HepG2 (cell line): Measurements from ENCODE around the gene SSBP4. TPM values are rescaled to one million over a fixed set of nuclear protein-coding genes. Genes with fewer than 3 reads are reported as not detected.
A peak's percentile ranks its signal among the peaks of the same experiment; 100 is the strongest.

Experiments used
- ELK4 ChIP-seq: sonication (generic); formaldehyde crosslinking; IDR thresholded peaks from 2 replicates; pipeline ENCODE4 v1.9.0; 2021; ENCODE audit warnings: missing genetic modification reagents, borderline replicate concordance
- ESRRA ChIP-seq: sonication (generic); formaldehyde crosslinking; IDR thresholded peaks from 2 replicates; pipeline ENCODE4 v1.5.1; 2020; ENCODE audit warnings: mild to moderate bottlenecking, low read depth, missing genetic modification reagents
- FOXM1 ChIP-seq: sonication (generic); formaldehyde crosslinking; IDR thresholded peaks from 2 replicates; pipeline ENCODE4 v1.5.0; 2020; ENCODE audit warnings: missing genetic modification reagents
- JUNB ChIP-seq: sonication (generic); formaldehyde crosslinking; IDR thresholded peaks from 2 replicates; pipeline ENCODE4 v1.8.0; 2022; ENCODE audit warnings: missing genetic modification reagents, mild to moderate bottlenecking, borderline replicate concordance
- KDM1A ChIP-seq: IDR thresholded peaks from 2 replicates; pipeline ENCODE4 v1.6.1; 2016; ENCODE audit warnings: missing compliant biosample characterization
- MLLT10 ChIP-seq: sonication (generic); formaldehyde crosslinking; IDR thresholded peaks from 2 replicates; pipeline ENCODE4 v1.4.0; 2020; ENCODE audit warnings: missing genetic modification reagents
- MLXIP ChIP-seq: sonication (generic); formaldehyde crosslinking; IDR thresholded peaks from 2 replicates; pipeline ENCODE4 v1.9.0; 2021; ENCODE audit warnings: missing genetic modification reagents, borderline replicate concordance
- NCOR1 ChIP-seq: fragments of 200-600 bp; sonication (generic); IDR thresholded peaks from 2 replicates; pipeline ENCODE4 v1.7.0; 2017; ENCODE audit warnings: antibody characterized with exemption, low read length, borderline replicate concordance
- PRDM15 ChIP-seq: sonication (generic); formaldehyde crosslinking; IDR thresholded peaks from 2 replicates; pipeline ENCODE4 v1.4.0; 2020; ENCODE audit warnings: missing genetic modification reagents
- REPIN1 ChIP-seq: sonication (generic); formaldehyde crosslinking; IDR thresholded peaks from 2 replicates; pipeline ENCODE4 v1.8.0; 2022; ENCODE audit warnings: missing genetic modification reagents, low read depth, mild to moderate bottlenecking, borderline replicate concordance
- SKIL ChIP-seq: sonication (generic); formaldehyde crosslinking; IDR thresholded peaks from 2 replicates; pipeline ENCODE4 v1.8.0; 2022; ENCODE audit warnings: missing genetic modification reagents, mild to moderate bottlenecking, moderate library complexity, borderline replicate concordance
- SNAPC2 ChIP-seq: sonication (generic); formaldehyde crosslinking; IDR thresholded peaks from 2 replicates; pipeline ENCODE4 v1.8.1; 2022; ENCODE audit warnings: mild to moderate bottlenecking, missing genetic modification reagents
- XRCC5 ChIP-seq: fragments of 200-400 bp; formaldehyde crosslinking; optimal IDR thresholded peaks from 2 replicates; pipeline ENCODE3; 2017; ENCODE audit warnings: mild to moderate bottlenecking, low read length
- YEATS2 ChIP-seq: sonication (generic); formaldehyde crosslinking; IDR thresholded peaks from 2 replicates; pipeline ENCODE4 v1.4.0; 2020; ENCODE audit warnings: missing genetic modification reagents, borderline replicate concordance
- ZBTB21 ChIP-seq: sonication (generic); formaldehyde crosslinking; IDR thresholded peaks from 2 replicates; pipeline ENCODE4 v1.4.0; 2020; ENCODE audit warnings: missing genetic modification reagents
- ZC3H13 ChIP-seq: sonication (generic); formaldehyde crosslinking; IDR thresholded peaks from 2 replicates; pipeline ENCODE4 v1.8.1; 2023; ENCODE audit warnings: mild to moderate bottlenecking, missing genetic modification reagents, moderate library complexity
- ZNF274 ChIP-seq: sonication (generic); formaldehyde crosslinking; IDR thresholded peaks from 2 replicates; pipeline ENCODE4 v1.5.1; 2020; ENCODE audit warnings: mild to moderate bottlenecking, missing genetic modification reagents
- ZNF441 ChIP-seq: sonication (generic); formaldehyde crosslinking; IDR thresholded peaks from 2 replicates; pipeline ENCODE4 v1.7.0; 2021; ENCODE audit warnings: missing genetic modification reagents, borderline replicate concordance
- ZNF616 ChIP-seq: sonication (generic); formaldehyde crosslinking; IDR thresholded peaks from 2 replicates; pipeline ENCODE4 v1.5.0; 2020; ENCODE audit warnings: low read depth, mild to moderate bottlenecking, missing genetic modification reagents
- polyA plus RNA-seq, 8 experiments: library from polyadenylated mRNA; depleted of rRNA in 3 of 8; stranded (reverse) in 7 of 8; unstranded in 1 of 8; fragments of >200 nt; fragmentation: Illumina TruSeq in 4 of 8; extraction: Trizol in 4 of 8; gene quantifications; 2 replicates each; pipeline versions ENCODE4 v1.2.1 to v1.2.3, GENCODE V29; 2011 to 2016; ENCODE audit warnings: low read depth in 4 of 8, missing spikeins in 1 of 8, mixed read lengths in 1 of 8; ENCODE audit not compliant: insufficient read depth in 1 of 8
- total RNA-seq, 5 experiments: library from RNA; depleted of rRNA; stranded (reverse); fragments of >200 nt; fragmentation: Illumina TruSeq; extraction: Trizol; gene quantifications; 2 replicates each; pipeline ENCODE4 v1.2.3, GENCODE V29; 2016; ENCODE audit warnings: low read depth in 1 of 5

SSBP4 gene
- total and polyA plus RNA-seq, 2 of the 13 experiments (the other 11 are each of a cell fraction or from before 2014, with no cell fraction given) = 20.8 to 39.5 TPM

- peak; percentile 52 for TF ChIP-seq PRDM15 (CRISPR knock-in tag)
- TF ChIP-seq ELK4 = no peak
- TF ChIP-seq SNAPC2 (CRISPR knock-in tag) = peak; percentile 47; the same call in 1 of the 2 replicates
- TF ChIP-seq ZNF441 (CRISPR knock-in tag) = peak; percentile 85; the same call in 1 of the 2 replicates
- no peak for TF ChIP-seq MLLT10 (CRISPR knock-in tag)
- TF ChIP-seq REPIN1 (CRISPR knock-in tag) = peak; percentile 62; the same call in 1 of the 2 replicates
- TF ChIP-seq ZNF616 (CRISPR knock-in tag) = peak; percentile 56; the same call in 1 of the 2 replicates
- no peak for TF ChIP-seq XRCC5
- TF ChIP-seq ZNF274 (CRISPR knock-in tag) = 0 out of 2 replicates have a peak, but pooled peaks have one; percentile 58
- 0 out of 2 replicates have a peak, but pooled peaks have one; percentile 55 for TF ChIP-seq NCOR1
- peak; percentile 76 for TF ChIP-seq KDM1A (CRISPR knock-in tag)
- TF ChIP-seq SKIL (CRISPR knock-in tag) = peak; percentile 80
- no peak for TF ChIP-seq JUNB
- 0 out of 2 replicates have a peak, but pooled peaks have one; percentile 52 for TF ChIP-seq ESRRA (CRISPR knock-in tag)
- TF ChIP-seq MLXIP (CRISPR knock-in tag) = peak; percentile 54; the same call in 1 of the 2 replicates
- TF ChIP-seq ZC3H13 (CRISPR knock-in tag) = no peak
- no peak for TF ChIP-seq FOXM1 (CRISPR knock-in tag)
- peak; percentile 62; the same call in 1 of the 2 replicates for TF ChIP-seq ZBTB21
- TF ChIP-seq YEATS2 (CRISPR knock-in tag) = peak; percentile 88
Measured at GRCh38 chr19:18478545-18479311, 59.5 kb downstream of the SSBP4 start (continued).
